ENCODE results near the gene RNF126.
"Not testable (repeated sequence)": the region's sequence is repeated elsewhere in the genome, so short reads cannot be mapped to it uniquely, and the experiment has no call there.

RNF126 gene

DNA sequence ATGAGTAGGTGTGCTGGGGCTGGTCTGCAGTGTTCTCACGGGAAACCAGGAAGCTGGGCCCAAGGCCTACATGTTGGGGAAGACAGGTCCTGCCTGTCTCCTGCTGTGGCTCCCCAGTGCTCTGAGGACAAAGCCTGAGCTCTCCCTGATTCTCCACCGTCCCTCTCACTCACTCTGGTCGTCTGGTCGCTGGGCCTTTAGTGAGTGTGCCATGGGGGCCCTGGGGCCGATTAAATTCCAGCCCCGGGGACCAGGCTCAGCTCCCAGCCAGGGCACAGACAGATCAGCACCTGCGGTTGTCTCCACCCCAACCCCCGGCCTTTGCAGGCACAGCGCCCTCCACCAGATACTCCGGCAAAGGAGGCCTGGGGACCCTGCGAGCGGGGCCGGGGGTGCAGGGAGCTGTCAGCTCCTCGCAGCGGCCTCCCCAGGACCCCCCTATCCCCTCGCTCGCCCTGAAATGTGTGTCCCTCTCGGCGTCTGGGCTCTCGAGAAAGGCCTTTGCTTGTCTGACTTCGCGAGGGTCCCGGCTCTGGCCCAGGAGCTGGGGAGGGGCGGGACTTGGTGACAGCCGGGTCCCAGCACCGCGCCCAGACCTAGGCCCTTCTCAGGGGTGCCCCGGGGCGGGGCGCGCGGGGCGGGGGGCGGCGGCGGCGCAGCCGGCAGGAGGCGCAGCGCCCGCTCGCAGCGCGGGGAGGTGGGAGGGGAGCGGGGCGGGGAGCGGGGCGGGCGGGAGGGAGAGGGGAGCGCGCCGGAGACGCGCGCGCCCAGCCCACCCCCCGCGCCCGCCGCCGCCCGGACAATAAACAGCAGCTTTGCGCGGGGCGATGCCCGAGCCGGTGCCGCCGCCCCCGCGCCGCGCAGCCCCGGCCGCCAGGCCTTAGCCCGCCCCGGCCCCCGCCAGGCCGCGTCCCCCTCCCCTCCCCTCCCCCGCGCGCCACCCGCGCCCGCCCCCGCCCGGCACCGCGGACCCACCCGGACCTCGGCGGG is 45.4 kb upstream of the RNF126 start, which contains the start of gene PALM:
TSS of gene PALM (plus strand) at position 782 of the 990 bp plus-strand sequence. CDS start 212 bp downstream, outside the sequence.
- no peak for DNase-seq (ENCODE audit: low spot score)
- H3K4me3 ChIP-seq: peak within 1 kb of the TSS; percentile 77
- TF ChIP-seq, protein P1, sequence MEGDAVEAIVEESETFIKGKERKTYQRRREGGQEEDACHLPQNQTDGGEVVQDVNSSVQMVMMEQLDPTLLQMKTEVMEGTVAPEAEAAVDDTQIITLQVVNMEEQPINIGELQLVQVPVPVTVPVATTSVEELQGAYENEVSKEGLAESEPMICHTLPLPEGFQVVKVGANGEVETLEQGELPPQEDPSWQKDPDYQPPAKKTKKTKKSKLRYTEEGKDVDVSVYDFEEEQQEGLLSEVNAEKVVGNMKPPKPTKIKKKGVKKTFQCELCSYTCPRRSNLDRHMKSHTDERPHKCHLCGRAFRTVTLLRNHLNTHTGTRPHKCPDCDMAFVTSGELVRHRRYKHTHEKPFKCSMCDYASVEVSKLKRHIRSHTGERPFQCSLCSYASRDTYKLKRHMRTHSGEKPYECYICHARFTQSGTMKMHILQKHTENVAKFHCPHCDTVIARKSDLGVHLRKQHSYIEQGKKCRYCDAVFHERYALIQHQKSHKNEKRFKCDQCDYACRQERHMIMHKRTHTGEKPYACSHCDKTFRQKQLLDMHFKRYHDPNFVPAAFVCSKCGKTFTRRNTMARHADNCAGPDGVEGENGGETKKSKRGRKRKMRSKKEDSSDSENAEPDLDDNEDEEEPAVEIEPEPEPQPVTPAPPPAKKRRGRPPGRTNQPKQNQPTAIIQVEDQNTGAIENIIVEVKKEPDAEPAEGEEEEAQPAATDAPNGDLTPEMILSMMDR (IDR thresholded peaks at IDR 0.05): no peak
- peak within 1 kb of the TSS; percentile 50 to 88 for H3K27ac ChIP-seq

- no peak for DNase-seq (ENCODE audit: low spot score)
Observed at GRCh38 chr19:704447-704741, 41.4 kb upstream of the RNF126 start.

DNA sequence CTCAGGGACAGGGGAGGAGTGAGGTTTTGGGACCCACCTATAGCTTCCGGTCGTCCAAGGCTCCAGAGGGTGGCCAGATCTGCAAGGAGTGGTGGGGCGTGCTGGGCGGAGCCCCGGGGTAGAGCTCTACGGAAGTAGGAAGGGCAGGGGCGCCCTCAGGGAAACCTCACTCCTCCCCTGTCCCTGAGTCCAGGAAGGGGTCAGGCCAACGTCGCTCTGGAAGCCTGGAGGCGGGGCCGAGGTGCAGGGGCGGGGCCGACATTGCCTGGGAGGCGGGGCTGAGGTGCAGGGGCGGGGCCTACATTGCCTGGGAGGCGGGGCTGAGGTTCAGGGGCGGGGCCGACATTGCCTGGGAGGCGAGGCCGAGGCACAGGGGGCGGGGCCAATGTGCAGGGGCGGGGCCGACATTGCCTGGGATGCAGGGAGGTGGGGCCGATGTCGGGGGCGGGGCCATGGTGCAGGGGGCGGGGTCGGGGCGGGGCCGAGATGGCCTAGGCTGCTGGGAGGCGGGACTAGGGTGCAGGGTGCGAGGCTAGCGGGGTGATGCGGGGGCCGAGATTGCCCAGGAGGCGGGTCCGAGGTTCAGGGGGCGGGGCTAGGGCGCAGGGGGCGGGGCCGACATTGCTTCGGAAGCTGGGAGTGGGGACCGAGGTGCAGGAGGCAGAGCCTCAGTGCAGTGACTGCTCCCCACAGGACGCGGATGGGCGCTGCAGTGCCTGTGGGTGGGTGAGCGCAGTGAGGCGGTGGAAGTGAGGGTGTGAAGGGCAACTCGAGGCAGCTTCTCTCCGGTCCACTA is 40.8 kb upstream of the RNF126 start:
- TF ChIP-seq, protein P1 (IDR thresholded peaks at IDR 0.05): no peak
- Histone ChIP-seq H3K27ac (peak overlapping the region in 1 of 2 donors; percentile 32), H3K4me3 (peak overlapping the region; percentile 39)

More at GRCh38 chr19:704447-704741, 41.4 kb upstream of the RNF126 start:
- Histone ChIP-seq H3K27ac (no peak overlapping the region), H3K4me3 (peak overlapping the region; percentile 39)
- TF ChIP-seq, protein P1 (IDR thresholded peaks at IDR 0.05): no peak

GRCh38 chr19:703329-703650 is 40.3 kb upstream of the RNF126 start:
- Histone ChIP-seq H3K4me3 (peak overlapping the region; percentile 39), H3K27ac (peak overlapping the region in 1 of 2 donors; percentile 32)
- TF ChIP-seq, protein P1 (IDR thresholded peaks at IDR 0.05): no peak
- DNase-seq (ENCODE audit: low spot score): no peak

More for the DNA sequence above, 40.8 kb upstream of the RNF126 start:
- DNase-seq (ENCODE audit: low spot score): no peak

DNA sequence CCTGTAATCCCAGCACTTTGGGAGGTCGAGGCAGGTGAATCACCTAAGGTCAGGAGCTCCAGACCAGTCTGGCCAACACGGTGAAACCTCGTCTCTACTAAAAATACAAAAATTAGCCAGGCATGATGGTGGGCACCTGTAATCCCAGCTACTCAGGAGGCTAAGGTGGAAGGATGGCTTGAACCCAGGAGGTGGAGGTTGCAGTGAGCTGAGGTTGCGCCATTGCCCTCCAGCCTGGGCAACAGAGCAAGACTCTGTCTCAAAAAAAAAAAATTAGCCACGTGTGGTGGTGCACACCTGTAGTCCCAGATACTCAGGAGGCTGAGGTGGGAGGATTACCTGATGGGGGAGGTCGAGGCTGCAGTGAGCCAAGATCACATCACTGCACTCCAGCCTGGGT is 39.8 kb upstream of the RNF126 start:
- DNase-seq (ENCODE audit: low spot score); H3K27ac ChIP-seq; H3K4me3 ChIP-seq: not testable (repeated sequence)

DNA sequence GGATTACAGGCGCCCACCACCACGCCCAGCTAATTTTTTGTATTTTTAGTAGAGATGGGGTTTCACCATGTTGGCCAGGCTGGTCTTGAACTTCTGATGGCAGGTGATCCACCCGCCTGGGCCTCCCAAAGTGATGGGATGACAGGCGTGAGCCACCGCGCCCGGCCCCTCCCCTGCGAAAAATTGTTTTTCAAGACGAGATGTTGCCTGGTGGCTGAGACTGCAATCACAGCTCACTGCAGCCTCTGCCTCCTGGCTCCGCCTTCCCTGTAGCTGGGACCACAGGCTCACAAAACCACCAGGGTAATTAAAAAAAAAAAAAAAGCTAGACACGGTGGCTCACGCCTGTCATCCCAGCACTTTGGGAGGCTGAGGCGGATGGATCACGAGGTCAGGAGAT is 36.9 kb upstream of the RNF126 start:
- not testable (repeated sequence) for DNase-seq (ENCODE audit: low spot score); H3K4me3 ChIP-seq; H3K27ac ChIP-seq

GRCh38 chr19:698529-698928 is 35.5 kb upstream of the RNF126 start:
- not testable (repeated sequence) for DNase-seq (ENCODE audit: low spot score); H3K27ac ChIP-seq

GRCh38 chr19:695352-695949 is 32.4 kb upstream of the RNF126 start, which contains the start of gene PRSS57:
Gene PRSS57, minus strand, starts transcription at chr19:695452. Its CDS starts 22 bp downstream, at chr19:695430.
- Histone ChIP-seq H3K4me3 (no peak within 1 kb of the TSS), H3K27ac (no peak within 1 kb of the TSS)
- TF ChIP-seq, protein P1 (IDR thresholded peaks at IDR 0.05): no peak
- no peak for DNase-seq (ENCODE audit: low spot score)

More at GRCh38 chr19:698529-698928, 35.5 kb upstream of the RNF126 start:
- H3K4me3 ChIP-seq: not testable (repeated sequence)
